ENCODE measurements around the gene LONRF3. TPM values are rescaled to one million over a fixed set of nuclear protein-coding genes. Genes with fewer than 3 reads are reported as not detected.

LONRF3 gene
- total RNA-seq, 1 experiment from 2014 or later: 13.1 TPM

DNA sequence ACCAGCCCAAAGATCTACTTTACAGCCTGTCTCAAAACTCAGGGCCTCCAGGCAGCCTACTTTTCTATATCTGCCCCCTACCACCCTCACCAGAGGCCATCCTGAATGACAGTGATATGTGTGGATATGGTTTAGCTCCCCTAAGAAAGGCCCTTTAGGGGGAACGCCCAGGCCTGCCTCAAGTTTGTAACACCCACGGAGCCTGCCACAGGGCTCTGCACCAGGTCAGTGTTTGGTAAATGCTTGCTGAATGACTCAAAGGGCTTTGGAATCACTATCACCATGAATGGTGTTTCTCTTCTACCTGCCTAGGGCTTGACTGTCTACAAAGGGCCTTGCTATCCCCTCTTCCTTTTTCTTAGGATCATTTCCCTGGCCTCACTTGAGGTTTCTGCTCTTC lies 11.3 kb upstream of the LONRF3 start:
- H3K36me3 ChIP-seq (ENCODE audit: control insufficient read depth, insufficient read depth, low read length): no peaks in the 10 kb centered on the region
- in situ Hi-C loops (cut with HindIII; ENCODE audit: low pct_unique_long_range_greater_than_20kb, low sequenced_read_pairs): no loop called here
- ChIA-PET POLR2A (no interaction called here), CTCF (no interaction called here)
- no peaks in the 10 kb centered on the region for H3K9me3 ChIP-seq (ENCODE audit: control insufficient read depth, insufficient read depth, low read depth, low read length)
- no peak overlapping the region for H3K27ac ChIP-seq (ENCODE audit: low read length)
- no peak for TF ChIP-seq TCF7L2 (IDR thresholded peaks at IDR 0.05; ENCODE audit: low read depth, low read length)
- no peak for TF ChIP-seq SIN3A (IDR thresholded peaks at IDR 0.05; ENCODE audit: borderline replicate concordance, insufficient read depth, low read depth, low read length)
- TF ChIP-seq POLR2AphosphoS5 (IDR thresholded peaks at IDR 0.05; ENCODE audit: low read depth, low read length): no peak
- TF ChIP-seq REST (IDR thresholded peaks at IDR 0.05; ENCODE audit: insufficient read depth in 1 of 2, low read depth in 2 of 2, low read length in 1 of 2): no peak
- TF ChIP-seq, protein P1, sequence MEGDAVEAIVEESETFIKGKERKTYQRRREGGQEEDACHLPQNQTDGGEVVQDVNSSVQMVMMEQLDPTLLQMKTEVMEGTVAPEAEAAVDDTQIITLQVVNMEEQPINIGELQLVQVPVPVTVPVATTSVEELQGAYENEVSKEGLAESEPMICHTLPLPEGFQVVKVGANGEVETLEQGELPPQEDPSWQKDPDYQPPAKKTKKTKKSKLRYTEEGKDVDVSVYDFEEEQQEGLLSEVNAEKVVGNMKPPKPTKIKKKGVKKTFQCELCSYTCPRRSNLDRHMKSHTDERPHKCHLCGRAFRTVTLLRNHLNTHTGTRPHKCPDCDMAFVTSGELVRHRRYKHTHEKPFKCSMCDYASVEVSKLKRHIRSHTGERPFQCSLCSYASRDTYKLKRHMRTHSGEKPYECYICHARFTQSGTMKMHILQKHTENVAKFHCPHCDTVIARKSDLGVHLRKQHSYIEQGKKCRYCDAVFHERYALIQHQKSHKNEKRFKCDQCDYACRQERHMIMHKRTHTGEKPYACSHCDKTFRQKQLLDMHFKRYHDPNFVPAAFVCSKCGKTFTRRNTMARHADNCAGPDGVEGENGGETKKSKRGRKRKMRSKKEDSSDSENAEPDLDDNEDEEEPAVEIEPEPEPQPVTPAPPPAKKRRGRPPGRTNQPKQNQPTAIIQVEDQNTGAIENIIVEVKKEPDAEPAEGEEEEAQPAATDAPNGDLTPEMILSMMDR (IDR thresholded peaks at IDR 0.05): no peak
- intact Hi-C loops (cut with micrococcal nuclease; ENCODE audit: unreplicated experiment): no loop called here
- H3K27me3 ChIP-seq (ENCODE audit: control insufficient read depth, insufficient read depth, low read length): no peaks in the 10 kb centered on the region
- no peak for DNase-seq (ENCODE audit: low read depth, low spot score)
- H3K4me1 ChIP-seq (ENCODE audit: control insufficient read depth, insufficient read depth, low read length): no peaks in the 10 kb centered on the region
- BruUV-seq (replicated peaks): no TSS peak
- no peak overlapping the region for H3K4me3 ChIP-seq (ENCODE audit: low read depth in 2 of 2, low read length in 2 of 2)
- ATAC-seq: no peak

- ATAC-seq: no peak
- intact Hi-C loops (cut with micrococcal nuclease; ENCODE audit: unreplicated experiment) (no loop called here), in situ Hi-C loops (cut with HindIII; ENCODE audit: low pct_unique_long_range_greater_than_20kb, low sequenced_read_pairs) (no loop called here)
- no peaks in the 10 kb centered on the region for H3K4me1 ChIP-seq (ENCODE audit: control insufficient read depth, insufficient read depth, low read length)
- ChIA-PET CTCF (no interaction called here), POLR2A (no interaction called here)
- no TSS peak for BruUV-seq (replicated peaks)
- no peak overlapping the region for H3K27ac ChIP-seq (ENCODE audit: low read length)
- DNase-seq (ENCODE audit: low read depth, low spot score): no peak
- no peaks in the 10 kb centered on the region for H3K36me3 ChIP-seq (ENCODE audit: control insufficient read depth, insufficient read depth, low read length)
- H3K9me3 ChIP-seq (ENCODE audit: control insufficient read depth, insufficient read depth, low read depth, low read length): no peaks in the 10 kb centered on the region
- H3K4me3 ChIP-seq (ENCODE audit: low read depth in 2 of 2, low read length in 2 of 2): no peak overlapping the region
- TF ChIP-seq SIN3A (IDR thresholded peaks at IDR 0.05; ENCODE audit: borderline replicate concordance, insufficient read depth, low read depth, low read length) (no peak), POLR2AphosphoS5 (IDR thresholded peaks at IDR 0.05; ENCODE audit: low read depth, low read length) (no peak)
- H3K27me3 ChIP-seq (ENCODE audit: control insufficient read depth, insufficient read depth, low read length): no peaks in the 10 kb centered on the region; the same call in 1 of the 2 replicates
Measured at GRCh38 chrX:118964252-118964651, 10.2 kb upstream of the LONRF3 start.

GRCh38 chrX:118965395-118965794 lies 9.0 kb upstream of the LONRF3 start:
- ATAC-seq (no peak), DNase-seq (ENCODE audit: low read depth, low spot score) (no peak)
- H3K27ac ChIP-seq (ENCODE audit: low read length): no peak overlapping the region
- intact Hi-C loops (cut with micrococcal nuclease; ENCODE audit: unreplicated experiment) (no loop called here), in situ Hi-C loops (cut with HindIII; ENCODE audit: low pct_unique_long_range_greater_than_20kb, low sequenced_read_pairs) (no loop called here)
- H3K4me1 ChIP-seq (ENCODE audit: control insufficient read depth, insufficient read depth, low read length): no peaks in the 10 kb centered on the region
- ChIA-PET CTCF (no interaction called here), POLR2A (no interaction called here)
- no peak for TF ChIP-seq TCF7L2 (IDR thresholded peaks at IDR 0.05; ENCODE audit: low read depth, low read length)
- no peak for TF ChIP-seq REST (IDR thresholded peaks at IDR 0.05; ENCODE audit: insufficient read depth in 1 of 2, low read depth in 2 of 2, low read length in 1 of 2)
- TF ChIP-seq, protein P1 (IDR thresholded peaks at IDR 0.05): no peak
- no peak for TF ChIP-seq POLR2AphosphoS5 (IDR thresholded peaks at IDR 0.05; ENCODE audit: low read depth, low read length)
- TF ChIP-seq SIN3A (IDR thresholded peaks at IDR 0.05; ENCODE audit: borderline replicate concordance, insufficient read depth, low read depth, low read length): no peak
- no peaks in the 10 kb centered on the region for H3K9me3 ChIP-seq (ENCODE audit: control insufficient read depth, insufficient read depth, low read depth, low read length)
- H3K36me3 ChIP-seq (ENCODE audit: control insufficient read depth, insufficient read depth, low read length): no peaks in the 10 kb centered on the region
- H3K4me3 ChIP-seq (ENCODE audit: low read depth in 2 of 2, low read length in 2 of 2): no peak overlapping the region
- H3K27me3 ChIP-seq (ENCODE audit: control insufficient read depth, insufficient read depth, low read length): no peaks in the 10 kb centered on the region; the same call in 1 of the 2 replicates
- no TSS peak for BruUV-seq (replicated peaks)
